Stimulated activated CD4-positive, alpha-beta T cell treated with anti-CD3 and anti-CD28 coated beads, Interleukin-15, amount 100 ng/mL, for 24 hours (primary cell): ENCODE measurements around the gene CLCC1.
"Not testable (repeated sequence)": the region's sequence is repeated elsewhere in the genome, so short reads cannot be mapped to it uniquely, and the experiment has no call there.

ENCODE experiments used
- DNase-seq: peaks from one replicate; pipeline ENCODE4 v3.0.0-alpha.2; 2020

CLCC1 gene, protein sequence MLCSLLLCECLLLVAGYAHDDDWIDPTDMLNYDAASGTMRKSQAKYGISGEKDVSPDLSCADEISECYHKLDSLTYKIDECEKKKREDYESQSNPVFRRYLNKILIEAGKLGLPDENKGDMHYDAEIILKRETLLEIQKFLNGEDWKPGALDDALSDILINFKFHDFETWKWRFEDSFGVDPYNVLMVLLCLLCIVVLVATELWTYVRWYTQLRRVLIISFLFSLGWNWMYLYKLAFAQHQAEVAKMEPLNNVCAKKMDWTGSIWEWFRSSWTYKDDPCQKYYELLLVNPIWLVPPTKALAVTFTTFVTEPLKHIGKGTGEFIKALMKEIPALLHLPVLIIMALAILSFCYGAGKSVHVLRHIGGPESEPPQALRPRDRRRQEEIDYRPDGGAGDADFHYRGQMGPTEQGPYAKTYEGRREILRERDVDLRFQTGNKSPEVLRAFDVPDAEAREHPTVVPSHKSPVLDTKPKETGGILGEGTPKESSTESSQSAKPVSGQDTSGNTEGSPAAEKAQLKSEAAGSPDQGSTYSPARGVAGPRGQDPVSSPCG

DNA sequence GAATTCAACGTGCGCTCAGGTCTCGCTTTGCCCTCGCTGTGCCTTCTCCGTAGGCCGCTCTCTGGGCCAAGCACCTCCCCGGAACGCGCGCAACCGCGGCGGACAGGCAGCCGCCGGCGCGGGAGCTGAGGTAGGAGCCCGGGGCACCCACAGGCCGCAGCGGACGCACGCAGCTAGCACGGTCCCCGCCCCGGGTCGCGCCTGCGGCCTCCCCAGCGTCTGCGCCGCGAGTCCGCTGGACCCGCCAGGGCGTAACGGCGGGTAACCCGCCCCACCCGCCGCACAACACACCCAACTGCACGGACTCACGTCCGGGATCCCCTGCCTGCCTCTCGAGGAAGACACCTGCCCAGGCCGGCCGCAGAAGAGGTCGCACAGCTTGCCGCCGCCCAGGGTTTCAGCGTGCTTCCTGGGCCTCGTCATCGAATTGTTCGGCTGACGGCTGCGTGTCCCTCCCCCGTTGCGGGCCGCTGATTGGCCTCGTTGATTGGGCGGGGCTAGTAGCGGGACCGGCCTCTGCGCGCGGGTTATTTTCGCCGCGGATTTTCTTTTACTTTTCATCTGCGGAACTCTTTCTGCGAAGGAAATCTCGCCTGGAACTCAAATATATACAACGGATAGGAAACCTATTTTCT is at the start of gene CLCC1:
CLCC1 (minus strand) TSS at position 433 of the 635 bp plus-strand sequence. CDS start 13,047 bp downstream, outside the sequence.
- DNase-seq: peak; percentile 96

DNA sequence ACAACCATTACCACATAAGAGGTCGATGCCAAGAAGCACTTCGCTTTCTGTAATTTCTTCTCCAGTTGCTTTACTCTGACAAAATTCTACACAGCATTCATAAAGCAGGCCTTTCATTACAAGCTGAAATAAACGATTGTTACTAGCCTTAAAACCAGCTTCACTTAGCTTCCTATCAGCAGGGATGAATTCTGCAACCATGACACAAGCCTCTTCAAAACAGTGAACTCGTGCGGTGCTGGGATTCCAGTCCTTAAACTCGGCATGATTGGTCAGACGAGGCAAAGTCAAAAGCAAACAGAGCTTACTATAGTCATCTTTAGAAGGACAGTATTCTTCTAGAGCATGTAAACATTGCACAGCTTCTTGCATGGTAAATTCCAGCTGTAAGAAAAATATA is 48.1 kb upstream of the CLCC1 start:
- DNase-seq: no peak

DNA sequence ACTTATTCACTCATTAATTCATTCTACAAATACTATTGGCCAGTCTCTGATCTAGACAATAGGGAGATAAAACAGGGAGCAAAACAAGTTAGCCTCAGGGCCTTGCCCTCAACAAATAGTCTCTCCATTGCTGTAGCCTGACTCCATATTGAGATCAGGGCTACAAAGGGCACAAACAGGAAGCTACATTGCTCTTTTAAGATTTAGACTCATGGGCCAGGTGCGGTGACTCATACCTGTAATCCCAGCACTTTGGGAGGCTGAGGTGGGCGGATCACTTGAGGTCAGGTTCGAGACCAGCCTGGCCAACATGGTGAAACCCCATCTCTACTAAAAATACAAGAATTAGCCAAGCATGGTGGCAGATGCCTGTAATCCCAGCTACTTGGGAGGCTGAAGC is 33.3 kb upstream of the CLCC1 start:
- peak; percentile 26 for DNase-seq

DNA sequence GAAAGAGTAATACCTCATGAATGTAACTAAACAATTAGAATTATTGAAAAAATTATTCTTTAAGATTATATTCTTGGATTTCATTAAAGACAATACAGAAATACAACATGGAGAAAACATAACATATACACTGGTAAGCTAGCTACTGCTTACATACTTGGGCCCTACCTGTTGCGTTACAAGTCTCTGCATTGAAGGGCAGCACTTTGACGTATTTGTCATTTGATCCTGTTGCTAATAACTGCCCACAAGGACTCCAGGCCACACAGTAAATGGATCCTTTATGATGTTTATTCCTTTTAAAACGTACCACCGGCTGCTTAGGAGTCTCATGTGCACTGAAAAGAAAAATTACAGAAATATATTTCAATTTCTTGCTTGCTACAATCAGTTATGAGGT is 19.8 kb upstream of the CLCC1 start:
- no peak for DNase-seq

DNA sequence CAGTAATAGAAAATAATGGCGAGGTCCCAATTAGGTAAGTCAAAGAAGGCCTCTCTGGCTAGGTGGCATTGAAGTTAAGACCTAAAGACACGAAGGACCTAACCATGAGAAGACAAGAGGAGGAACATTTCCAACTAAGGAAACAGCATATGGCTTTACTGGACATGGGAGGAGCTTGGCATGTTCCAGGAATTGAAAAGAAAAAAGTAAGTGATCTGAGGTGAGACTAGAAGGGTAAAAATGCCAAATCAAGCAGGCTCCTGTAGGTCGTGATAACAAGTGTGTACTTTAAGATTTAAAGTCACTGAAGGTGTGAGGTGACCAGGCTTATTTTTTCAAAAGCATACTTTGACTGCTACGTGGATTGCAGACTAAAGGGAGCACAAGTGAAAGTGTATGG is 13.4 kb upstream of the CLCC1 start:
- no peak for DNase-seq

DNA sequence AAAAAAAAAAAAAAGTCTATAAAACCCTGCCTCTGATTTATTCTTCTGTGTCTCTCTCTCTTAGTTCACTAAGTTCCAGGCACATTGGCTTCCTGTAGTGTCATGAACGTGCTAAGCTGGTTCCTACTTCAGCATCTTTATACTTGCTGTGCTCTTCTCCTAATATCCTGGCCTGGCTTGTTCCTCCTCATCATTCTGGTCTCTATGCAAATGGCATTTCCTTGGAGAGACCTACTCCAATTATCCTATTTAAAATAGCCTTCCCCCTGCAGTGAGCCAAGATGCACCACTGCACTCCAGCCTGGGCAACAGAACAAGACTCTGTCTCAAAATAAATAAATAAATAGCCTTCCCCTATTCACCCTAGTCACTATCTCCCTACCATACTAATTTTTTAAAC is 9.7 kb upstream of the CLCC1 start:
- no peak for DNase-seq

DNA sequence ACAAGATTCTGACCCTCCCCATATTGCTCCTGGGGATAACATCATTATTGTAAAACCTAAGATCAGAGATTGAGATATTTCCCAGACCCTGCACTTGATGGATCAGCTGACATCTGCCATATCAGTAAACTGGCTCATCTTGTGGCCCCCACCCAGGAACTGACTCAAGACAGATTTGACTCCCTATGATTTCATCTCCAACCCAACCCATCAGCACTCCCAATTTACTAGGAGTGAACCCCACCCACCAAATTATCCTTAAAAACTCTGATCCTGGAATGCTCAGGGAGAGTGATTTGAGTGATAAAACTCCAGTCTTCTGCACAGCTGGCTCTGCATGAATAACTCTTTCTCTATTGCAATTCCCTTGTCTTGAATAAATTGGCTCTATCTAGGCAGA is 6.1 kb upstream of the CLCC1 start:
- DNase-seq: no peak

DNA sequence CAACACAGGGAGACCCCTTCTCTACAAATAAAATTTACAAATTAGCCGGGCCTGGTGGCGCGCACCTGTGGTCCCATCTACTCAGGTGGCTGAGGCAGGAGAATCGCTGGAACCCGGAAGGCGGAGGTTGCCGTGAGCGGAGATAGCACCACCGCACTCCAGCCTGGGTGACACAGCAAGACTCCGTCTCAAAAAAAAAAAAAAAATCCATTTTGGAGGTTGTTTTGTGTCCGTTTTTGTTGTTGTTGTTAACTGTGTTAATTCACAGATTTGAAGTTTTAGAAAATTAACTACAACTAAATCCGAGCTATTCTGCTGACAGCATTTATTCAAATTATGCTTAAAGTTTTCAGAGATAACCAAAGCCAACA is 618 bp downstream of the CLCC1 start:
- peak; percentile 57 for DNase-seq

DNA sequence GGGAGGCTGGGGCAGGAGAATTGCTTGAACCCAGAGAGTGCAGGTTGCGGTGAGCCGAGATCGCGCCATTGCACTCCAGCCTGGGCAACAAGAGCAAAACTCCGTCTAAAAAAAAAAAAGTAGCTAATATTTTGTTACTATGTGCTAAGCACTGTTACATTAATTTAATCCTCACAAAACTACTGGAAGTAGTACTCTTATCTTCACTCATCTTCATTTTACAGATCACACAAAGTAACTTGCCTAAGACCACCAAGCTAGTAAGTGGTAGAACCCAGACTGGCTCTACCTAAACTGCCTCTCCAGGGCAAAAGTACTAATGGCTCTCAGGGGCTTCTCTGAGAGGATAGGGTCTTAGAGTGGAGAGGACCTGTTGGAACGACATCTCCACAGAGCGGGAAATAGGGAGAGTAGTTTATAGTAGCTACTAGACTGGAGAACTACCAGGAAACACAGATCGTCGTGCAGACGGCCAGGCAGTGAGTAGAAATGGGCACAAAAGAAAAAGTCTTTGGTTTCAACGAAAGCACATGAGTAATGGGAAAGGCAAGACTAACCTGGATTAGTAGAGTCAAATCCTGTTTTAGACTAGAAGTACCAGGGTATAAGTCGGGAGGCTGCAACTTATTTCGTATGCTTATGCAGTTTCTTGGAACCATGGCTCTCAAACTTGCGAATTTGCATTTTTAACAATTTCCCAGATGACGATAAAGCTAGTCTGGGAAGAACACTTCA is 1.4 kb downstream of the CLCC1 start:
- no peak for DNase-seq

DNA sequence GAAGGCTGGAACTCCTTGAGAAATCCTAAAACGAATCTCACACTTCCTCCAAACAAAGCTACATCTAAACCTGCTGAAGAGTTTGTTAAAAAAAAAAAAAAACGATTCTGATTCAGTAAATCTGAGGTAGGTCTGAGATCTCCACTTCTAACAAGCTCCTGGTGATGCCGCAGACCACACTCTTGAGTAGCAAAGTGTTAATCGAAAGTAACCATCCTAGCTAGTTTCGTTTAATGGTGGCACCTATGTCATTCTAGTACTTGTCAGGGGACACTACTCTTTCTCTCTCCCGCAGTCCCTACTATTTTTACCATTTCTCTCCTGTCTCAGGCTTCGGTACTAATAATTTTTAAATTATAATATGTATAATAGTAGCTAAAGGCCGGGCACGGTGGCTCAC is 2.1 kb downstream of the CLCC1 start:
- DNase-seq: no peak

DNA sequence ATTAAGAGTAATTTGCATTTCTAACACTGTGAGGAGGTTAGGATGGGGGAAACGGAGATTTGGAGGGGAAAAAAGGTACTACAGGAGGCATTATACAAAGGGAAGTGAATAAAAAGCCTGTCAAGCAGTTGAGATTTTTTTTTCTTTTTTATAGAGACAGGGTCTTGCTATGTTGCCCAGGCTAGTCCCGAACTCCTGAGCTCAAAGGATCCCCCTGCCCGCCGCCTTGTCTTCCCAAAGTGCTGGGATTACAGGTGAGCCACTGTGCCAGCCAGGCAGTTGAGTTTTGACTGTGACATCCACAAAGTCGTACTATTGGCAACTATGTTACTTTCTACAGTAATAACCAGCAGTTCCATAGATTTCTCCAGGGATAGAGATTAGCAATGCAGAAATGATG is 2.6 kb downstream of the CLCC1 start:
- DNase-seq: no peak

DNA sequence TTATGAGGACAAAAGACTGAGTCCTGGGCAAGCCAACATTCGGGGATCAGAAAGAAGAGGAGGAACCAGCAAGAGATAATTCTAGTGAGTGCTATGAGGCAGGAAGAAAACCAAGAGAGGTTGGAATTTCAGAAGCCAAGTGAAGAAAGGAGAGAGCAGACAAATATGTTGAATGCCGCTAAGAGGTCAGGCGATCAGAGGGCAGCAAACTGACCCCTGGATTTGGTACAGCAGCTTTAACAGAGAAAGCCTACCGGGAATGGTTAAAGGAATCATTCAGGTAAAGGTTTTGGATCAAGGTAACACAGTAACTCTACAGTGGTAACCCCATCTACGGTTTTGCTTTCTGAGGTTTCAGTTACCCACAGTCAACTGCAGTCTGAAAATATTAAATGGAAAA is 5.4 kb downstream of the CLCC1 start:
- DNase-seq: no peak

DNA sequence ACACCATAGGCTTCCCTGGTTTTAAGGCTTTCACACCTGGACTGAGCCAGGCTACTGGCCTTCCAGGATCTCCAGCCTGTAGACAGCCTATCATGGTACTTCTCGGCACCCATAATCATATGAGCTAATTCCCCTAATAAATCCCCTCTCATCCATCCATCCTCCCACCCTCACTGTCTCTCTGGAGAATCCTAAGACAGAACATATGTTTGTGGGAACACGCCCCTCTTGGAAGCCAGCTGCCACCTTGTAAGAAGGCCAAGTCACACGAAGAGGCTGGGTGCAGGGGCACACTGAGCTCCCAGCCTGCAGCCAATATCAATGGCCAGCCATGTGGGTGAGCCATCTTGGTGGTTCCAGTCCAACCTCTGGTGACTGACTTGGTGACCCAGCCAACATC is 7.4 kb downstream of the CLCC1 start:
- DNase-seq: no peak

DNA sequence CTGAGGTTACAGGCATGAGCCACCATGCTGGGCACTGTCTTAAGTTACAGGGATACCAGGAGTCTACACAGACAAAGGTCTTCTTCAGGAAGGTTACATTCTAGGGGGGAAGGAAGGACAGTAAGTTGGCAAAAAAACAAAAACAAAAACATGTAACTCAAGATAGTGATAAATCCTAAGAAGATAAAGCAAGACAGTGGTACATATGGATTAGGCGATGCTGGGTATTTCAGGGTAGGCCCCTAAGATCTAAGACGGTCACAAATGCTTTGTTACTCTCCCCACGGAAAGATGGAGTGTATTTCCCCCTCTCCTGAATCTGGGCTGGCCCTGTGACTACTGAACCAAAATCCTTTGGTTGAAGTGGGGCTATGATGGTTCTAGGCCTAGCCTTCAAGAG is 8.2 kb downstream of the CLCC1 start:
- DNase-seq: no peak

DNA sequence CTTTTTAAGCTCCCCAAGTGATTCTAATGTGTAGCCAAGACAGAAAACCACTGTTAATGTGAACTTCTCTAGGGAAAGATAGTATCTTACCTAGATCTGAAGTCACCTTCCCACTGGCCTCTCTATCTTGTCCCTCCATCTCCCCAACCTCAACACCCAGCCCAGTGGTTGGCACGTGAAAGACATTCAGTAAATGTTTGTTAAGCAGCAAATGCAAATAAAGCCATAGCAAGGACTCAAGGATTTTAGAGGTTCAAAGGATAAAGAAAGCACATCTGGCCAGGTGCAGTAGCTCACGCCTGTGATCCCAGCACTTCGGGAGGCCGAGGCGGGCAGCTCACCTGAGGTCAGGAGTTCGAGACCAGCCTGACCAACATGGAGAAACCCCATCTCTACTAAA is 9.8 kb downstream of the CLCC1 start:
- no peak for DNase-seq

DNA sequence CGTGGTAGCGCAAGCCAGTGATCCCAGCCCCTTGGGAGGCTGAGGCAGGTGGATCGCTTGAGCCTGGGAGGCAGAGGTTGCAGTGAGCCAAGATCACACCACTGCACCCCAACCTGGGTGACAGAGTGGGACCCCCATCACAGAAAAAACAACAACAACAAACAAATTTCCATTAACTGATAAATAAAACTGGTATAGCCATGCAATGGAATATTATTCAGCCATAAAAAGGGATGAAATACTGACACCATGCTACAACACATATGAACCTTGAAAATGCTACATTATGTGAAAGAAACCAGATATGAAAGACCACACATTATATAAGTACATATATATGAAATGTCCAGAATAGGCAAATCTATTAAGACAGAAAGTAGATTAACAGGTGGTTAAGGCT is 12.0 kb downstream of the CLCC1 start:
- no peak for DNase-seq

DNA sequence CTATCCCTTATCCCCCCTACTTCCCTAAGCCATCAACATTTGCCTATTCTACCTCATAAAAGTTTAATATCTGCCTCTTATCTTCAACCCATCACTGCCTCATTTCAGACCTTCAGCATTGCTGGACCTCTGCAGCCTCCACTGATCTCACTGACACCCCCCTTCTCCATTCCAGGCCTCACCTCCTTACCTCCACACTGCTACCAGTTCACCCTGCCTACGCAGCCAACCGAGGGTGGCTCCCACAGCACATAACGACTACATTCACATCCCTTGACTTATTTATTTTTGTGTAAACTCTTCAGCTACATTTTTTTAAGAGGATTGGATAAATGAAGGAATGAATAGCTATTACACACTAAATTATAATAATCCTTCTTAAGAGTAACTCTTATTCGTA is 14.2 kb downstream of the CLCC1 start:
- DNase-seq: no peak

DNA sequence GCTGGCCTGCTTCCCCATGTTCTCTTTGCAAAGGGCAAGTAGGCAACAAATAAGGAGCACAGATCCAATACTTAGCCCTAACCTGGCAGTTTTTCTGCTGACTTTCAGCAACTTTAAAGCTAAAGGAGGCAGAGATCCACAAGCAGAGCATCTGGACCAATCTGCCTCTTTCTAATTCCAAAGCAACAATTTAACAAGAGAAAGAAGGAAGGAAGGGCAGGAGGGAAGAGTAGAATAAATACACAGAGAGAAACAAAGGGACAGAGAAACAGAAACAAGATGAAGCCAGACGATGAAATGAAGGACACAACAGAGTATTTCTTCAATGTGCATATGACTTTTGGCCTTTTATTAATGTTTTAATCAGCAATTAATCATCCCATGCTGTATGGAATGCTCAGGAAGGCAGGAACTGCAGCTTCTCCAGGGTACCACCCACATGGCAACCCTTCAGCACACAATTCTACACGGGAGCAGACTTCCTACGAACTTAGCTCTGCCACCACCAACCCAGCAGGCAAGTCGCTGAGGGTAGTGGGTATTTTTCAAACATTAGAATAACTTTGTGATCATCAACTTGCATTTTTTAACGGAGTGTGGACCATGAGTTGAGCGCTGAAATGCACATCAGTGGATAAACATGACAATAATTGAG is 15.3 kb downstream of the CLCC1 start:
- no peak for DNase-seq

DNA sequence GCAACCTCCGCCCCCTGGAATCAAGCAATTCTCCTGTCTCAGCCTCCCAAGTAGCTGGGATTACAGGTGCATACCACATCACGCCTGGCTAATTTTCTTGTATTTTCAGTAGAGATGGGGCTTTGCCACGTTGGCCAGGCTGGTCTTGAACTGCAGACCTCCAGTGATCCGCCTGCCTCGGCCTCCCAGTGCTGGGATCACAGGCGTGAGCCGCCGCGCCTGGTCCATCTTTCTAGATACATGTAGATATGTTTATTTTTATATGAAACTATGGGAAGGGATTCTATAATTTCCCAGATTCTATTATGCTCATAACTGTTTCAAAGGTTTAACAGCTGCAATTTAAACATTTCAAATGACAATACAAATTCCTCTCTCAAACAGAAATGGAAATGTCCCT is 27.1 kb downstream of the CLCC1 start:
- DNase-seq: no peak

DNA sequence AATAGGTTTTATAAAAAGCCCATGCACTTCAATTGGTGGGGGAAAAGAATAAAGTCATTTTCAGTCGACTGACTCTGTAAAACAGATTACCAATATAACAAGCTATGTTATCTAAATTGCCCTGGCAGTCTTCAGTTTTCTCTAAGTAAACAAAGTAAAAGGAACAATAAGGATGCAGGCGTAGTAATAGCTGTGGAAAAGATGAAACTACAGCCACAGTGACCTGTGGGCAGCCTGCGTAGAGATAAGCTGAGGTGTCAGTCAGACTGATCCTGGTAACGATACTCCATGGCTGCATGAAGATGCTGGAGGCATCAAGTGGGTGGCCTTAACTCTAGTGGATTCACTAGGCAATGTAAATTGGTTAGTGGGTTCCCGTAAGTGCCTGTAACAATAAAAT is 29.3 kb downstream of the CLCC1 start:
- no peak for DNase-seq

DNA sequence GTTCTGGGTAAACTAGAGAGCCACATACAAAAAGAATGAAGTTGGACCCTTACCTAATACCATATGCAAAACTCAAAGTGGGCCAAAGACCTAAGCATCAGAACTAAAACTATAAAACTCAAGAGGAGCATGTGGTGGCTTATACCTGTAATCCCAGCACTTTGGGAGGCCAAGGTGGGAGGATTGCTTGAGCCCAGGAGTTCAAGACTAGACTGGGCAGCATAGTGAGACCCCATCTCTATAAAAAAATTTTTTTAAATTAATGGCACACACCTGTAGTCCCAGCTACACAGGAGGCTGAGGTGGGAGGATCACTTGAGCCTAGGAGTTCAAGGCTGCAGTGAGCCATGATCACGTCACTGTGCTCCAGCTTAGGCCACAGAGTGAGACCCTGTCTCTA is 35.7 kb downstream of the CLCC1 start:
- DNase-seq: not testable (repeated sequence)

DNA sequence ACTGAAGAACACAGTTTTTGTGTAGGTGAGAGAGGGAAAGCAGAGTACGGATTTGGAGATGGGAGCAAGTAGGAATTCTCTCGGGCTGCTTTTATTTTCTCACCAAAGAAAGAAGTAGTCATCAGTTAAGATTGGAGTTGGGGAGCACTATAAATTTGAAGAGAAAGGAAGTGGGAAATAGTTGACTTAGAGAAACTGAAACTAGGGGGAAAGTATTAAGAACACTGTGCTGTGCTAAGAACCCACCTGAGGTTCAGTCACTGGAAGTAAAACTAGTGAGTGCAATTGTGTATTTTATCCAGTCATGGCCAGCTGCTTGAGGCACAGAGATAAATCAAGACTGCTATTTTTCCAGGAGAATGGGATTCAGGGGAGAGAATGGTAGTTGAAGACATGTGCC is 37.4 kb downstream of the CLCC1 start:
- DNase-seq: no peak

DNA sequence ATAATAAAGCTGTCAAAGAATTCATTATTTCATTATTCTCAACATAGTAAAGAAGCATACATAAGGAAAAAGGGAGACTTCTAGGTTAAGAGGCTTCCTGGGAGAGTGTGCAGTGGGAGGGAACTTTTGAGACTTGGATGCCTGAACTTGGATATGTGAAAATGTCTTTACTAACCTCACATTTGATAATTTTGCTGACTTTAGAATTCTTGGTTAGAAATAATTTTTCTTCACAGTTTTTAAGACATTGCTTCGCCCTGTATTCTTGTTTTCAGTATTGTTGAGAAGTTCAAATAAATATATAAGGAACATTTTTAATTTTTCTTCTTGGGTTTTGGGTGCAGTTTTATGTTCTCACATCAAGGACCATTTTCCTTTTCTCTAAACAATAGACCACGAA is 46.5 kb downstream of the CLCC1 start:
- DNase-seq: no peak
